Measurements from ENCODE around the gene SOX10. TPM values are rescaled to one million over a fixed set of nuclear protein-coding genes. Genes with fewer than 3 reads are reported as not detected.
"Not testable (repeated sequence)": the region's sequence is repeated elsewhere in the genome, so short reads cannot be mapped to it uniquely, and the experiment has no call there.

Gene SOX10
- polyA plus RNA-seq, 3 donors: 0.49 to 2.1 (median 0.79) TPM

DNA sequence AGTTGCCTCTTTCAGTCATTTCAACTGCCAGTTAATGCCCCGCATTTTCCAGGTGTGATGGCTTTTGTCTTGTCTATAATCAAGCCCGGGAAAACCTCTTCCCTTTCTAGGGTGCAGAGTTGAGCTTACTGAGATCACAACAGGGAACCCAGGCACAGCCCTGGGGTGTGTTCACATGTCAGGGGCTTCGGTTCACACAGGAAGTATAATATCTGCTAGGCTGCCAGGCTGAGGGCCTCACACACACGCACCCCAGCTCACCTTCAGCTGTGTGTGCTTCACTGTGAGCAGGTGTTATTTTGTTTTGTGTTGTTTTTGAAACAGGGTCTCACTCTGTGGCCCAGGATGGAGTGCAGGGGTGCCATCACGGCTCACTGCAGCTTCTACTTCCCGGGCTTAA, 9.7 kb upstream of the SOX10 start:
- WGBS, 3 donors: 71 to 84% (median 77%) methylated on average over 6 of the region's 6 CpGs
- H3K27ac ChIP-seq (ENCODE audit: low read depth, low read length): no peak overlapping the region

DNA sequence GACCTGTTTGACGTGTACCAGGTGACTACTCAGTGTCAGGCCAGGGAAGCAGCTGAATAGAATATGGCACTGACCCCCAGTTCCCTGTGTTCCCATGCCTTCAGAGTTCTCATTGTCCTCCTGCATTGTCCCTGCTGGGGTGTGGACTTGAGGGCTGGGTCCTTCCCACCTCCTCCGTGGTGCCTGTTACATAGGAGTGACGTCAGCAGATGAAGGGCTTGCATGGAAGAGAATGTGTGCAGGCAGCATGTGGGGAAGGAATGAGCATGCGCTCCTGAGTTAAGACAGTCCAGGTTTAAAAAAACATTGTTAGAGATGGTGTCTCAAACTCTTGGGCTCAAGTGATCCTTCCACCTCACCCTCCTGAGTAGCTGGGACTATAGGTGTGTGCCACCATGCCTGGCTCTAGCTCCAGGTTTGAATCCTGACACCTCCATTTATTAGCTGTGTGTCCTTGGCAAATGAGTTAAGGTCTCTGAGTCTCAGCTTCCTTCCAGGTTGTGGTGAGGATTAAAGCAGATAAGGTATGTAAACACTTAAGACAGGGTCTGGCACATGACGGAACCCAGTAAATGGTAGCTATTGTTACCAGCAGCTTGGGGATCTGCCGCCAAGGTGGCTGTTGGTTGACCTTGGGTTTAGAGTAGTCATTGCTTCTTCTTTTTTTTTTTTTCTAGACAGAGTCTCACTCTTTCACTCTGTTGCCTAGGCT, 7.5 kb upstream of the SOX10 start:
- WGBS, 3 donors: 64 to 85% (median 74%) methylated on average over 6 of the region's 6 CpGs
- no peak overlapping the region for H3K27ac ChIP-seq (ENCODE audit: low read depth, low read length)

DNA sequence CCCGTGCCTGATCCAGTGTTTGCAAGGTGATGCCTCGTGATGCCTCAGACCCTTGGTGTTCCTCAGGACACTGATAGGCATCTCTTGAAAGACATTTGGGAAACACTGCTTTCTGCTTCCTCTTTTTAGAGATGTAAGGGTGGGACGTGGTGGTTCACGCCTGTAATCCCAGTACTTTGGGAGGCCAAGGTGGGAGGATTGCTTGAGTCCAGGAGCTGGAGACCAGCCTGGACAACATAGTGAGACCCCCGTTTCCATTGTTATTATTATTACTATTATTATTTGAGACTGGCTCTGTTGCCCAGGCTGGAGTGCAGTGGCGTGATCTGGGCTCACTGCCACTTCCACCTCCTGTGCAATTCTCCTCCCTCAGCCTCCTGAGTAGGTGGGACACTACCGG, 6.5 kb upstream of the SOX10 start:
- 86 to 91% (median 88%) methylated on average over 7 of the region's 7 CpGs for WGBS, 3 donors
- no peak overlapping the region for H3K27ac ChIP-seq (ENCODE audit: low read depth, low read length)

- WGBS, 3 donors: 74 to 82% (median 78%) methylated on average over 5 of the region's 5 CpGs
These were observed 5.9 kb upstream of the SOX10 start for GRCh38 chr22:37990301-37990700.

DNA sequence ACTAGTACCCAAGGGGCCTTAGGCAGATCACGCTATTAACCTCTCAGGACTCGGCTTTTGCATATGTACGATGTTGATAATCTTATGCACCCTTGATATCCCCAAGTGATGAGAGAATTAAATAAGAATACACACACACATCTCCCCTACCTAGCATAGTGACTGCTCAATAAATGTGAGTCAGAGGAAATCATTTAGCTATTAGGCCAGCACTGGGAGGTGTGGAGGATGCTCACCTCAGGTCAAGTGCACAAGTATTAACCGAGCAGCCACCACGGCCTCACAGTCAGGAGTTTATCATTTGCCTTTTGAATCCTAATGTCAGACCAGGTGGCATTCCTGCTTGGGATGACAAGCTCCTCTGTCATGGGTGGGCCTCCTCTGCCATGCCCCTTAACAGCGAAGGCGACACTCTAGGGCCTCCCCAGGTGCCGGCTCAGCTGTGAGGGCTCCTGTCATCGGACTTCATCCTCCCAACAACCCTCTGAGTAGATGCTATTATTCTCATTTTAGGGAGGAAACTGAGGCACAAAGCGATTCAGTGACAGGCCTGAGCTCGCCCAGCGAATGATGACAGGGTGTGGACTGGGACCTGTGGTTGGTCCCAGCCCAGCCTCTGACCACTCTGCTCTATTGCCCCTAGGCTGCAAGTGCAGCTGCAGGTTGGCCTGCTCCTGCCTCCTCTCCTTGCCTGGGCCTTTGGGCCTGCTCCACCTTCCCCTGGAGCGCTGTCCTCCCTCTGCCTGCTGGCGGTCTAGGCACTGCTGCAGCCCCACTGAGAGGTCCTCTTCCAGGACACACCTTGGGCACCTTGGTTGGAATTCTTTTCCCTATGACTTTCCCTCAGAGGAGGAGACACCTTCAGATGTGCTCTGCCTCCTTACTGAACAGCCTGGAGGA, 5.0 kb upstream of the SOX10 start:
- H3K27ac ChIP-seq (ENCODE audit: low read depth, low read length): no peak overlapping the region
- 83 to 93% (median 92%) methylated on average over 14 of the region's 14 CpGs for WGBS, 3 donors

More at GRCh38 chr22:37990301-37990700, 5.9 kb upstream of the SOX10 start:
- no peak overlapping the region for H3K27ac ChIP-seq (ENCODE audit: low read depth, low read length)

DNA sequence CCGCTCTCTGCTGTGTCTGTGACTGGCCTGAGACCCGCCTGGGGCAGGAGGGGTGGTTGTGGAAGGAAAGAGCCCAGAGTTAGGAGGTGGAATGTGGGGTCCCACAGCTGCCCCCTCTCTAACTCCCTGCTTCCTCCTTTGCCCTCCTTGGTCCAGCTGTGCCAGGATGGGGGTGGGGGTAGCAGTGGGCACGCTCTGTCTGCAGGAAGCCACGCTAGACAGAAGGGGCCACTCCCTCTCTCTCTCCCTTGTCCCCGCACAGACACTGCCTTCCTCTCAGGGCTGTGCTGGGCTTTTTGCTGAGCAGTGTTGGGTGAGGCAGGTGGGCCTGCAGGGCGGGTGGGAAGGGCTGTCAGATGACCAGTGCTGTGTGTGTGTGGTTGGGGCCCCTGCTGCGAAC, 2.0 kb upstream of the SOX10 start:
- WGBS, 3 donors: 68 to 90% (median 69%) methylated on average over 5 to 7 of the region's 7 CpGs
- no peak overlapping the region for H3K27ac ChIP-seq (ENCODE audit: low read depth, low read length)

DNA sequence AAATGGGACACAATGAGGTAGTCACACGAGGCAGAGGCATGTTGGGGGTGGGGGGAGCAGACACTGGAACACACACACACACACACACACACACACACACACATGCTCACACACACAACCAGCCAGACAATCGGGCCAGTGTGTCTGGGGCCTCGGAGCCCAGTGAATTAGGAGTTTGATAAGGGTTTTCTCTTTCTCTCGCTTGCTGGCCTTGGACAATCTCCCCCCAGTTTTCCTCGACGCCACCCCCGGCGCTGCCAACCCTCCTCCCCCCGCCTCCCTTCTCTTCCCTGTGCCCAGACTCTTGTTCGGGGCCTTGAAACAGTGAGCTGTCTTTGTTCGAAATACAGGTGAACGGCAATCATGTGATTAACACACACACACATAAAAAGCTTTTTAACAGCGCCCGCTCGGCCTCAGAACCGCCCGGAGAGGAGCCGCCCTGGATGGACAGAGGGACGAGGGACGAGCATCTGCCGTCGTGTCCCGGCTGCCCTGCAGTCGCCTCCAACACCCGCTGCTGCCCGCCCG, 1.5 kb upstream of the SOX10 start:
- no peak overlapping the region for H3K27ac ChIP-seq (ENCODE audit: low read depth, low read length)
- WGBS, 3 donors: 76 to 89% (median 87%) methylated on average over 27 of the region's 27 CpGs

GRCh38 chr22:37985050-37985585, 763 bp upstream of the SOX10 start:
- 86 to 92% (median 87%) methylated on average over 9 of the region's 9 CpGs for WGBS, 3 donors
- no peak overlapping the region for H3K27ac ChIP-seq (ENCODE audit: low read depth, low read length)

- WGBS, 3 donors: 71 to 79% (median 75%) methylated on average over 84 of the region's 84 CpGs
- H3K27ac ChIP-seq (ENCODE audit: low read depth, low read length): no peak overlapping the region
These were observed 1.2 kb downstream of the SOX10 start for GRCh38 chr22:37982938-37983859.

DNA sequence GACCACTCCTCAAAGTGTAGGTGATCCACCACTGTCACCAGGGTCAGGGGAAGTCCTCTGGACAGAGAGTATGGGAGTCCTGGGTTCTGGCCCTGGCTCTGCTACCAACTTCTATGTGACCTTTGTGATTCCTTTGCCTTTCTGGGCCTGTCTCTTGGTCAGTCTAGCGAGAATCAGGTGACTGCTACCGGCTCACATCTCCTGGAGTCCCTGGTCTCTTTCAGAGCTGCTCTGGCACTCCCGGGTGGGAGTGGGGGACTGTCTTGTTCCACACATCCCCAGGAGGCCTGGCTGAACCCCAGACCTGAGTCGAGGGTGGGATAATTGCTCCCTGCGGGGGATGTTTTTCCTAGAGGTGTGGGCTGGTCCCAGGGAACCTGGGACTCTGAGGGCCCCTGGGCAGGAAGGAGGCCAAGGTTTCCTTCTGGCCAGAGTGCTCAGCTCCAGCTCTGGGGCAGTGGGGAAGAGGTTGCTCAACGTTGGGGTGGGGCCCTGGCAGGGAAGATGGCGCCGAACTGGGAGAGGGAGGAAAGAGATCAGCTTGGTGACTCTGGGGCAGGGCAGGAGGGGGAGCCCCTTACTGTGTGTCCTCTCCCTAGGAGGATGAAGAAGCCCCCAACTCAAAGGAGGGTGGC, 2.1 kb downstream of the SOX10 start:
- no peak overlapping the region for H3K27ac ChIP-seq (ENCODE audit: low read depth, low read length)
- WGBS, 3 donors: 63 to 81% (median 67%) methylated on average over 8 of the region's 8 CpGs

DNA sequence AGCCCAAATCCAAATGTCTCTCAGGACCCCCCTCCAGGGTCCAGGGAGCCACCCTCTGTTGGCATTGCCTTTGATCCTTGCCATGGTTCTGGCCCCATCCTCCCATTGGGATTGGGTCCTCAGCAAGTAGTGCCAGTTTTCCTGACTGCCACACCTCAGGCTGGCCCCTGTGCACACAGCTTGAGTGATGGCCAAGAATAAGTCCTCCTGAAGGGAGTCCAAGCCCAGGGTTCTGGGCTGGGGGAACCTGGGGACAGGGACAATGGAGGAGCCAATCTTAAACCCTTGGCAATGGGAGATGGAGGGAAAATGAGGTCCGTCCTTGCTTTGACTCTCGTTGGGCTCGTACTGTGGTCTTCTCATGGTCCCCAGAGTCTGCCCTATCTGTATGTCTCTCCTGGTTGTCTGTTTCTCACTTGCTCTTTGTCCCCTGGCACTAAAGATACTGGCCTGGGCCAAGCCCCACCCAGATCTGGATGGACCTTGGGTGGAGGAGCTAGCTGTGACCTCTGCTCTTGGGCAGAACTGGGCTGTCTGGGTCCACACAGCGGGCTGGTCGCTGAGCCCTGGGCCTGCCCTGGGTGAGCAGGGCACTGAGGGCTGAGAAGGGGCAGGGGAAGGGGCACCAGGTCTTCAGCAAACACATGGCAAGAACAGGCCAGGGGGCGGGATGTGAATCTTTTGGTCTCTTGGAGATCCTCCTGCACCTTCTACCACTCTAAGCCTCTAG, 2.9 kb downstream of the SOX10 start:
- no peak overlapping the region for H3K27ac ChIP-seq (ENCODE audit: low read depth, low read length)
- 89 to 90% (median 90%) methylated on average over 6 of the region's 6 CpGs for WGBS, 3 donors

DNA sequence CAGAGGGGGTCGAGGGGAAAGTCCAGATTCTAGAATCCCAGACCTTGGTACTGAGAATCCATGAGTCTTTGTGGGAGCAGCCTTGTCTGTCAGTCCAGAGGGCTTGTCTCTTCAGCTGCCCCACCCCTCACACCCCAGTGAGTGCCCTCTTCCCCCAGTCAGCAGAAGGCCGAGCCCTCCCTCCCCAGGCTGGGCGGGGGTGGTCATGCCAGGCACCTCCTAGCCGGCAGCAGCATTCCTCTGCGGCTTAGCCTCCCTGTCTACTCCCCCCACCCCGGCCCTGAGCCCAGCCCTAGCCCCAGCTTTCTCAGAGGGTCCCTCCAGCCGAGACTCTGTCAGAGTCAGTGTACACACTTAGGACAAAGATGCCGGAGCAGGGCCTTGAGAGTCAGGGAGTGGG, 4.6 kb downstream of the SOX10 start:
- H3K27ac ChIP-seq (ENCODE audit: low read depth, low read length): no peak overlapping the region

DNA sequence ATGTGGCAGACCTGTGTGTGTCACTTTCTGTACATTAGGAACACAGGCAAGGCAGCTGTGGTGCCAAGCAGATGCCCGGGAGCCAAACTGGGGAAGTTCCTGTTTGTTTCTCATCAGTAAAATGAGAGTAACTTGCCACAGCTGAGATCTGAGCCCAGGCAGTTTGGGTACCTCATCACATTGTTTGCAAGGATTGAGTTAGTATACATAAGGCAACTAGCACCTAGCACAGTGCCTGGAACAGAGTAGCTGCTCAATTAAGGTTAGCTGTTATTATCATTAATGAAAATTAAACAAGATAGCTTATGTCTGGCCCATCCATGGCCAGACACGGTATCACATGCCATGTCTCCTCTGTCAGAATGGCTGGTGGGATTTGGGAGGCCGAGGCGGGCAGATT, 7.8 kb downstream of the SOX10 start:
- 91 to 96% (median 92%) methylated on average over 4 of the region's 4 CpGs for WGBS, 3 donors
- H3K27ac ChIP-seq (ENCODE audit: low read depth, low read length): no peak overlapping the region

More for the DNA sequence above, 4.6 kb downstream of the SOX10 start:
- WGBS, 3 donors: 81 to 84% (median 81%) methylated on average over 8 of the region's 8 CpGs

- WGBS, 3 donors: 91 to 95% (median 94%) methylated on average over 8 of the region's 8 CpGs
- not testable (repeated sequence) for H3K27ac ChIP-seq (ENCODE audit: low read depth, low read length)
These were observed 8.3 kb downstream of the SOX10 start for GRCh38 chr22:37976022-37976421.

GRCh38 chr22:37975153-37975552, 9.2 kb downstream of the SOX10 start:
- no peak overlapping the region for H3K27ac ChIP-seq (ENCODE audit: low read depth, low read length)
- WGBS, 3 donors: 83 to 87% (median 83%) methylated on average over 2 of the region's 2 CpGs

- WGBS, 3 donors: 94 to 96% (median 95%) methylated on average over 31 to 33 of the region's 33 CpGs
- no peak overlapping the region for H3K27ac ChIP-seq (ENCODE audit: low read depth, low read length)
These were observed 10.8 kb downstream of the SOX10 start for GRCh38 chr22:37973271-37974170.

All from adipose tissue (tissue), 3 donors.